DMS79 treated with DMSO at 0.1 percent for 48 hours (cell line): Measurements from ENCODE around the gene ASTE1.
"Not testable (repeated sequence)": the region's sequence is repeated elsewhere in the genome, so short reads cannot be mapped to it uniquely, and the experiment has no call there.

ENCODE experiments used
- DNase-seq: peaks from one replicate; lab custom pipeline; 2025; lab: John Stamatoyannopoulos, UW

The ASTE1 gene

GRCh38 chr3:131026321-131027151 is at the start of gene ASTE1, which contains the start of gene NEK11:
Gene ASTE1, minus strand, starts transcription at chr3:131026825. Its CDS starts 1,519 bp downstream, at chr3:131025306.
Gene NEK11, plus strand, starts transcription at chr3:131026877. Its CDS starts 2,832 bp downstream, at chr3:131029709.
- peak; percentile 90 for DNase-seq

GRCh38 chr3:131075632-131076328 is 49.2 kb upstream of the ASTE1 start:
- peak; percentile 12 for DNase-seq

- no peak for DNase-seq
Measured at GRCh38 chr3:131072845-131073244, 46.2 kb upstream of the ASTE1 start.

- DNase-seq, result no peak
Measured at GRCh38 chr3:131072099-131072559, 45.5 kb upstream of the ASTE1 start.

GRCh38 chr3:131067983-131068382 is 41.4 kb upstream of the ASTE1 start:
- DNase-seq, result peak; percentile 83

GRCh38 chr3:131053043-131053859 is 26.6 kb upstream of the ASTE1 start:
- peak; percentile 18 for DNase-seq

- no peak for DNase-seq
Measured at GRCh38 chr3:131050001-131050400, 23.4 kb upstream of the ASTE1 start.

- DNase-seq, result no peak
Measured at GRCh38 chr3:131048030-131048429, 21.4 kb upstream of the ASTE1 start.

- DNase-seq, result no peak
Measured at GRCh38 chr3:131047582-131047981, 21.0 kb upstream of the ASTE1 start.

GRCh38 chr3:131042271-131042985 is 15.8 kb upstream of the ASTE1 start:
- DNase-seq, result not testable (repeated sequence)

- no peak for DNase-seq
Measured at GRCh38 chr3:131038326-131038725, 11.7 kb upstream of the ASTE1 start.

- DNase-seq, result no peak
Measured at GRCh38 chr3:131036986-131037385, 10.4 kb upstream of the ASTE1 start.

- no peak for DNase-seq
Measured at GRCh38 chr3:131036200-131036816, 9.7 kb upstream of the ASTE1 start.

- DNase-seq, result peak; percentile 49
Measured at GRCh38 chr3:131033480-131034080, 7.0 kb upstream of the ASTE1 start.

- no peak for DNase-seq
Measured at GRCh38 chr3:131031660-131032059, 5.0 kb upstream of the ASTE1 start.

GRCh38 chr3:131028844-131029243 is 2.2 kb upstream of the ASTE1 start:
- no peak for DNase-seq

GRCh38 chr3:131025539-131025938 is 1.1 kb downstream of the ASTE1 start:
- DNase-seq, result no peak

- no peak for DNase-seq
Measured at GRCh38 chr3:131020122-131020693, 6.4 kb downstream of the ASTE1 start.

- DNase-seq, result no peak
Measured at GRCh38 chr3:131018970-131019369, 7.7 kb downstream of the ASTE1 start.

GRCh38 chr3:131009698-131010097 is 16.9 kb downstream of the ASTE1 start:
- DNase-seq, result no peak
